ENCODE results near the gene HMGN2.
"Not testable (repeated sequence)": the region's sequence is repeated elsewhere in the genome, so short reads cannot be mapped to it uniquely, and the experiment has no call there.

The HMGN2 gene

GRCh38 chr1:26496861-26497260, 24.6 kb downstream of the HMGN2 start:
- WGBS, result 62% methylated on average over 4 of the region's 4 CpGs
- Histone ChIP-seq H3K27me3 (ENCODE audit: control insufficient read depth in 1 of 2, insufficient read depth in 1 of 2, low read length in 2 of 2) (peaks cover 3 to 6% of the 10 kb centered on the region in 2 experiments), H3K36me3 (ENCODE audit: control insufficient read depth in 1 of 2, insufficient read depth in 2 of 2, low read depth in 1 of 2, low read length in 2 of 2) (no peaks in the 10 kb centered on the region), H3K4me2 (ENCODE audit: low read length, poor library complexity, severe bottlenecking) (no peak overlapping the region), H4K8ac (ENCODE audit: low read length) (no peak overlapping the region), H2BK15ac (ENCODE audit: low read depth, poor library complexity, severe bottlenecking) (no peak overlapping the region), H4K91ac (ENCODE audit: low read length) (no peak overlapping the region), H3K9ac (ENCODE audit: low read length) (no peak overlapping the region), H3K18ac (ENCODE audit: low read depth in 1 of 2, low read length in 2 of 2) (no peak overlapping the region), H2AK5ac (ENCODE audit: low read length, severe bottlenecking) (no peak overlapping the region), H3K23ac (ENCODE audit: low read length in 2 of 2) (no peak overlapping the region), H3K4me3 (ENCODE audit: insufficient read depth in 1 of 2, low read depth in 1 of 2, low read length in 2 of 2) (no peak overlapping the region), H2BK12ac (ENCODE audit: low read length in 2 of 2) (no peak overlapping the region), H3K4me1 (ENCODE audit: control insufficient read depth, insufficient read depth, low read depth, low read length) (peaks cover 3% of the 10 kb centered on the region), H3K27ac (ENCODE audit: low read length, poor library complexity, severe bottlenecking) (no peak overlapping the region), H3K79me1 (replicated peaks; ENCODE audit: low read length, poor library complexity, severe bottlenecking) (peaks cover 3% of the 10 kb centered on the region), H3K9me3 (ENCODE audit: control insufficient read depth, low read length) (no peaks in the 10 kb centered on the region), H2AFZ (ENCODE audit: low read depth, low read length) (no peak overlapping the region), H2BK120ac (ENCODE audit: low read depth, low read length) (no peak overlapping the region), H2BK5ac (ENCODE audit: low read depth, low read length, poor library complexity, severe bottlenecking) (no peak overlapping the region), H3K14ac (ENCODE audit: low read length in 2 of 2) (no peak overlapping the region), H3K4ac (ENCODE audit: low read depth in 1 of 2, low read length in 2 of 2) (no peak overlapping the region)
- DNase-seq, result peak; percentile 23

DNA sequence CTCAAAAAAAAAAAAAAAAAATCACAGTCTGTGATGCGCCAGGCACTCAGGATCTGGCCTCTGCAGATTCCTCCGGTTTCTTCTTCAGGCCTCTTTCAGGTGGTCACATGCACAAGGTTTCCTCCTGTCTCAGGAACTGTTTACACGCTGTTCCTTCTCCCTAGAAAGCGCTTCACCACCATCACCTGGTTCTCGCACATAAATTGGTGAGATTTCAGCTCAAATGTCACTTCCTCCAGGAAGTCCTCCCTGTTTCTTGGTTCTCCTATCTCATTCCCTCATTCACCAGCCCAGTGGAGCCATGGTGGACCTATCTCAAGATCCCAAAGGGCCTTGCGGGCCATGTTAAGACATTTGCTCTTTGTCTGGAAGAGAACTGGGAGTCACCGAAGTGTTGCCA, 26.7 kb downstream of the HMGN2 start:
- Histone ChIP-seq H2BK12ac (ENCODE audit: low read length in 2 of 2) (no peak overlapping the region), H3K4me3 (ENCODE audit: insufficient read depth in 1 of 2, low read depth in 1 of 2, low read length in 2 of 2) (no peak overlapping the region), H3K23ac (ENCODE audit: low read length in 2 of 2) (no peak overlapping the region), H3K9me3 (ENCODE audit: control insufficient read depth, low read length) (no peaks in the 10 kb centered on the region), H2BK120ac (ENCODE audit: low read depth, low read length) (no peak overlapping the region), H3K4ac (ENCODE audit: low read depth in 1 of 2, low read length in 2 of 2) (no peak overlapping the region), H4K8ac (ENCODE audit: low read length) (no peak overlapping the region), H3K18ac (ENCODE audit: low read depth in 1 of 2, low read length in 2 of 2) (no peak overlapping the region), H3K79me1 (replicated peaks; ENCODE audit: low read length, poor library complexity, severe bottlenecking) (peaks cover 3% of the 10 kb centered on the region), H2AFZ (ENCODE audit: low read depth, low read length) (no peak overlapping the region), H3K9ac (ENCODE audit: low read length) (no peak overlapping the region), H3K27ac (ENCODE audit: low read length, poor library complexity, severe bottlenecking) (no peak overlapping the region), H2BK5ac (ENCODE audit: low read depth, low read length, poor library complexity, severe bottlenecking) (no peak overlapping the region), H4K91ac (ENCODE audit: low read length) (no peak overlapping the region), H3K4me2 (ENCODE audit: low read length, poor library complexity, severe bottlenecking) (no peak overlapping the region), H3K27me3 (ENCODE audit: control insufficient read depth in 1 of 2, insufficient read depth in 1 of 2, low read length in 2 of 2) (no peaks in the 10 kb centered on the region), H2AK5ac (ENCODE audit: low read length, severe bottlenecking) (no peak overlapping the region), H3K14ac (ENCODE audit: low read length in 2 of 2) (no peak overlapping the region), H3K36me3 (ENCODE audit: control insufficient read depth in 1 of 2, insufficient read depth in 2 of 2, low read depth in 1 of 2, low read length in 2 of 2) (no peaks in the 10 kb centered on the region), H3K4me1 (ENCODE audit: control insufficient read depth, insufficient read depth, low read depth, low read length) (peaks cover 3% of the 10 kb centered on the region), H2BK15ac (ENCODE audit: low read depth, poor library complexity, severe bottlenecking) (no peak overlapping the region)
- over 99% methylated on average over 6 of the region's 7 CpGs for WGBS
- no peak for DNase-seq

DNA sequence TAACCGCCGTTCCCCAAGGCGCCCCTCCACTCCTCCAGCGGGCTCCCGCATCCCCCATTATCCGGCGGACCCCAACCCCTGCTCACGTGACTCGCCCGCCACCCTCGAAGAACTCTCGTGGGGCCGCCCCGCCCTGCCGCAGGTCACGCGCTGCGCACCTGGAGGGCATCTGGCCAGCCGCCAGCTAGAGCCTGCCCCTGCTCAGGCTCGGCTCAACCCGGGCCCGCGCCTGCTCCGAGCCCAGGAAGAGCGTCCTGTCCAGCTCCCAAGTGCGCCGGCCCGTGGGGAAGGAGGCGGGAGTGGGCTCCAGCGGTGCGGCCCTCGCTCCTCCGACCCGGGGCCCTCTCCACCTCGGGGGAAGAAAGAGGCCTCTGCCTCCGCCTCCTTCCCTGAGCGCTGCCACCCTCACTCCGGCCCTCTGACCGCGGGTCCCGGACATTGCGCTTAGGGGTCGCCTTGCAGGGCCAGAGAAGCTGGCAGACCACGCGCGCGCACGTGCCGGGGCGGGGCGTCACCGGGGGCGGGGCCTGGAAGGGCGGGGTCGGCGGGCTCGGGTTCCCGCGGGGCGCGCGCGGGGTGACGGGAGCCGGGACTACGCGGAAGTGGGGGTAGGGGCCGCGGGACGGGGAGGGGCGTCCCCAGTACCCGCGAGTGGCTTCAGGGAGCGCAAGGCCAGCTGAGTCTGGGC, 28.4 kb downstream of the HMGN2 start:
- DNase-seq, result peak; percentile 75
- Histone ChIP-seq H4K8ac (ENCODE audit: low read length) (peak overlapping the region; percentile 98), H3K4me1 (ENCODE audit: control insufficient read depth, insufficient read depth, low read depth, low read length) (peaks cover 3% of the 10 kb centered on the region), H2BK120ac (ENCODE audit: low read depth, low read length) (peak overlapping the region; percentile 96), H3K4ac (ENCODE audit: low read depth in 1 of 2, low read length in 2 of 2) (peak overlapping the region; percentile 96 to 97), H3K4me3 (ENCODE audit: insufficient read depth in 1 of 2, low read depth in 1 of 2, low read length in 2 of 2) (peak overlapping the region; percentile 73 to 84), H2AFZ (ENCODE audit: low read depth, low read length) (peak overlapping the region; percentile 79), H3K9ac (ENCODE audit: low read length) (peak overlapping the region; percentile 88), H3K27ac (ENCODE audit: low read length, poor library complexity, severe bottlenecking) (peak overlapping the region; percentile 90), H2BK12ac (ENCODE audit: low read length in 2 of 2) (peak overlapping the region; percentile 72 to 80), H3K18ac (ENCODE audit: low read depth in 1 of 2, low read length in 2 of 2) (peak overlapping the region; percentile 94 to 98), H2BK15ac (ENCODE audit: low read depth, poor library complexity, severe bottlenecking) (peak overlapping the region; percentile 99), H2AK5ac (ENCODE audit: low read length, severe bottlenecking) (no peak overlapping the region), H3K79me1 (replicated peaks; ENCODE audit: low read length, poor library complexity, severe bottlenecking) (peaks cover 3% of the 10 kb centered on the region), H4K91ac (ENCODE audit: low read length) (peak overlapping the region; percentile 99), H3K36me3 (ENCODE audit: control insufficient read depth in 1 of 2, insufficient read depth in 2 of 2, low read depth in 1 of 2, low read length in 2 of 2) (no peaks in the 10 kb centered on the region), H3K23ac (ENCODE audit: low read length in 2 of 2) (peak overlapping the region in 1 of 2 experiments; percentile 79), H3K4me2 (ENCODE audit: low read length, poor library complexity, severe bottlenecking) (peak overlapping the region; percentile 98), H3K9me3 (ENCODE audit: control insufficient read depth, low read length) (no peaks in the 10 kb centered on the region), H3K27me3 (ENCODE audit: control insufficient read depth in 1 of 2, insufficient read depth in 1 of 2, low read length in 2 of 2) (no peaks in the 10 kb centered on the region), H2BK5ac (ENCODE audit: low read depth, low read length, poor library complexity, severe bottlenecking) (peak overlapping the region; percentile 69), H3K14ac (ENCODE audit: low read length in 2 of 2) (peak overlapping the region; percentile 8 to 92)
- WGBS, result 1% methylated on average over 67 of the region's 74 CpGs

DNA sequence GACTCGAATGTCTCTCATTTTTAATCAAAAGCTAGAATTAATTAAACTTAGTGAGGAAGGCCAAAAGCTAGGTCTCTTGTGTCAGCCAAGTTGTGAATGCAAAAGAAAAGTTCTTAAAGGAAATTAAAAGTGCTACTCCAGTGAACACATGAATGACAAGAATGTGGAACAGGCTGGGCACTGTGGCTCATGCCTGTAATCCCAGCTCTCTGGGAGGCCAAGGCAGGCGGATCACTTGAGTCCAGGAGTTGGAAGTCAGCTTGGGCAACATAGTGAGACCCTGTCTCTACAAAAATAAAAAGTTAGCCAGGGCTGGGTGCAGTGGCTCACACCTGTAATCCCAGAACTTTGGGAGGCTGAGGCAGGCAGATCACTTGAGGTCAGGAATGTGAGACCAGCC, 38.5 kb downstream of the HMGN2 start:
- H3K9ac ChIP-seq (ENCODE audit: low read length); H2AK5ac ChIP-seq (ENCODE audit: low read length, severe bottlenecking); H3K4me2 ChIP-seq (ENCODE audit: low read length, poor library complexity, severe bottlenecking); H3K36me3 ChIP-seq (ENCODE audit: control insufficient read depth in 1 of 2, insufficient read depth in 2 of 2, low read depth in 1 of 2, low read length in 2 of 2); H3K14ac ChIP-seq (ENCODE audit: low read length in 2 of 2); H3K4me3 ChIP-seq (ENCODE audit: insufficient read depth in 1 of 2, low read depth in 1 of 2, low read length in 2 of 2); H2BK5ac ChIP-seq (ENCODE audit: low read depth, low read length, poor library complexity, severe bottlenecking); H2AFZ ChIP-seq (ENCODE audit: low read depth, low read length); H4K91ac ChIP-seq (ENCODE audit: low read length); H2BK120ac ChIP-seq (ENCODE audit: low read depth, low read length); H3K4me1 ChIP-seq (ENCODE audit: control insufficient read depth, insufficient read depth, low read depth, low read length); H3K9me3 ChIP-seq (ENCODE audit: control insufficient read depth, low read length); H2BK15ac ChIP-seq (ENCODE audit: low read depth, poor library complexity, severe bottlenecking); H3K23ac ChIP-seq (ENCODE audit: low read length in 2 of 2); H3K27me3 ChIP-seq (ENCODE audit: control insufficient read depth in 1 of 2, insufficient read depth in 1 of 2, low read length in 2 of 2); H4K8ac ChIP-seq (ENCODE audit: low read length); H3K18ac ChIP-seq (ENCODE audit: low read depth in 1 of 2, low read length in 2 of 2); H3K4ac ChIP-seq (ENCODE audit: low read depth in 1 of 2, low read length in 2 of 2); H3K79me1 ChIP-seq (replicated peaks; ENCODE audit: low read length, poor library complexity, severe bottlenecking); DNase-seq; H2BK12ac ChIP-seq (ENCODE audit: low read length in 2 of 2): not testable (repeated sequence)
- WGBS, result 63% methylated on average over 1 of the region's 2 CpGs
- H3K27ac ChIP-seq (ENCODE audit: low read length, poor library complexity, severe bottlenecking), result peak overlapping the region; percentile 85

Data from mesenchymal stem cell (in vitro differentiated cells and primary cell).